Measurements from ENCODE around the gene CEMIP.
A peak's percentile ranks its signal among the peaks of the same experiment; 100 is the strongest.

Gene CEMIP

DNA sequence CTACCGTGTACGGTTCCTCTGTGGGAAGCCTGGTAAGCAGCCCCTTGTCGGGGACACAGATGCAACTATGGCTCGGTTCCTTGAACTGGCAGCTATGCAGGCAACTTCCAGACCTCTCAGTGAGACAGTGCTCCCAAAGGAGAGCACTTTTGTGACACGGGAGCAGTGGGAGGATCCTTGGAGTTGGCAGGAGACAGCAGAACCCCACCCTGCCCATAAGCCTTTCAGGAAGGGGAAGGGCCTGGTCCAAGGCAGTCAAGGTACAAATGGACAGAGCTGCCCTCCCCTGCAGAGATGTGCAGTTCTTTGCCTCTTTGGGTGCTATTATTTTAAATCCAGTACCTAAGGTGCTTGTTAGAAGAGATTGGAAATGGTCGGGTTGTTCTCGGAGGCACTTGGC, 115.9 kb downstream of the CEMIP start:
- Histone ChIP-seq H3K4me1 (no peaks in the 10 kb centered on the region), H3K4me3 (ENCODE audit: low read depth, low read length) (no peak overlapping the region), H3K36me3 (no peaks in the 10 kb centered on the region), H3K9me3 (no peaks in the 10 kb centered on the region), H3K27me3 (no peaks in the 10 kb centered on the region)
- no peak for DNase-seq
- no peak for TF ChIP-seq CTCF (IDR thresholded peaks at IDR 0.05; ENCODE audit: low read depth, low read length)

GRCh38 chr15:80895965-80896364, 116.8 kb downstream of the CEMIP start:
- Histone ChIP-seq H3K36me3 (no peaks in the 10 kb centered on the region), H3K4me3 (ENCODE audit: low read depth, low read length) (no peak overlapping the region), H3K9me3 (no peaks in the 10 kb centered on the region), H3K4me1 (no peaks in the 10 kb centered on the region), H3K27me3 (no peaks in the 10 kb centered on the region)
- DNase-seq: no peak
- TF ChIP-seq CTCF (IDR thresholded peaks at IDR 0.05; ENCODE audit: low read depth, low read length): no peak

GRCh38 chr15:80898040-80898439, 118.9 kb downstream of the CEMIP start:
- no peak for DNase-seq
- H3K36me3 ChIP-seq: no peaks in the 10 kb centered on the region
- H3K27me3 ChIP-seq: no peaks in the 10 kb centered on the region
- no peak for TF ChIP-seq CTCF (IDR thresholded peaks at IDR 0.05; ENCODE audit: low read depth, low read length)
- H3K4me3 ChIP-seq (ENCODE audit: low read depth, low read length): no peak overlapping the region
- H3K9me3 ChIP-seq: no peaks in the 10 kb centered on the region
- H3K4me1 ChIP-seq: no peaks in the 10 kb centered on the region

DNA sequence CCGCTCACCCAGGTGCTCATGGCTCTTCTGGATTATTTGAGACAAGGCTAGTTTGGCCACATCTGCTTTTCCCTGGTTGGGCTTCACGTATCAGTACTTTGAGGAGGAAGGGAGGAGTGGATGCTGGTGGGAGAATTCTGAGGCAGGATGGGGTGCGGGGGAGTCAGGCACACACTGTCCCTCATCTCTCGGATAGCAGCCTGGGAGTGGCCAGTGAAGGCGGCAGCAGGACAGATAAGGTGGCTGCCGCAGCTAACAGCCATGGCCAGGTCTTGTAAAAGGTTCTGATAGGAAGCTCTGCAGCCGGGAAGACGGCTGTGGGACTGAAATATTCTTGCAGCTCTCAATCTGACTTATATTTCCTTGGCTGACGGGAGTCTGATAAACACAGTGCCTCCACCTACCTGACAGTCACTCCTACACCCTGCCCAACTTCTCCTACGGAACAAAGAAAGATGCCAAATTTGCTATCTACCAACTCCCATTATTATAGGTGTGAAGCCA, 123.2 kb downstream of the CEMIP start:
- no peaks in the 10 kb centered on the region for H3K4me1 ChIP-seq
- no peaks in the 10 kb centered on the region for H3K36me3 ChIP-seq
- no peak overlapping the region for H3K4me3 ChIP-seq (ENCODE audit: low read depth, low read length)
- no peak for TF ChIP-seq CTCF (IDR thresholded peaks at IDR 0.05; ENCODE audit: low read depth, low read length)
- no peaks in the 10 kb centered on the region for H3K9me3 ChIP-seq
- DNase-seq: no peak
- no peaks in the 10 kb centered on the region for H3K27me3 ChIP-seq

DNA sequence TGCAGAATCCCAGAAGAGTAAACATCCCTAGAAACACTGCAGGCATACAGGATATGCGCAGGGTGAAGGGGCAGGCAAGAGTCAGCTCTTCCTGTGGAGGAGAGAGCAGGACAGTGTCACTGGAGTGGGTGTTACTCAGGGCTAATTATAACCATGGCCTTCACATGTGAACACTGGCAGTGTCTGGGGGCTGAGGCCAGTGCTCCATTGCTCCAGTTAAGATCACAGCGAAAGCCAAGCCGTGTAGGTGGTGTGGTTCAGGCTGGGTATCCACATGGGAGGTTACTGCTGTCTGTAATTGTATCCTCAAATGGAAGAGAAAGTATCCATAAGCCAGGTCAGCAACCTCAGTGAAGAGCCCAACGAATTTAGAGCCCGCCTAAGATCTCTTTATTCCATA, 125.8 kb downstream of the CEMIP start:
- no peak for DNase-seq
- TF ChIP-seq CTCF (IDR thresholded peaks at IDR 0.05; ENCODE audit: low read depth, low read length): no peak
- Histone ChIP-seq H3K4me3 (ENCODE audit: low read depth, low read length) (no peak overlapping the region), H3K9me3 (no peaks in the 10 kb centered on the region), H3K4me1 (no peaks in the 10 kb centered on the region), H3K27me3 (no peaks in the 10 kb centered on the region), H3K36me3 (no peaks in the 10 kb centered on the region)

DNA sequence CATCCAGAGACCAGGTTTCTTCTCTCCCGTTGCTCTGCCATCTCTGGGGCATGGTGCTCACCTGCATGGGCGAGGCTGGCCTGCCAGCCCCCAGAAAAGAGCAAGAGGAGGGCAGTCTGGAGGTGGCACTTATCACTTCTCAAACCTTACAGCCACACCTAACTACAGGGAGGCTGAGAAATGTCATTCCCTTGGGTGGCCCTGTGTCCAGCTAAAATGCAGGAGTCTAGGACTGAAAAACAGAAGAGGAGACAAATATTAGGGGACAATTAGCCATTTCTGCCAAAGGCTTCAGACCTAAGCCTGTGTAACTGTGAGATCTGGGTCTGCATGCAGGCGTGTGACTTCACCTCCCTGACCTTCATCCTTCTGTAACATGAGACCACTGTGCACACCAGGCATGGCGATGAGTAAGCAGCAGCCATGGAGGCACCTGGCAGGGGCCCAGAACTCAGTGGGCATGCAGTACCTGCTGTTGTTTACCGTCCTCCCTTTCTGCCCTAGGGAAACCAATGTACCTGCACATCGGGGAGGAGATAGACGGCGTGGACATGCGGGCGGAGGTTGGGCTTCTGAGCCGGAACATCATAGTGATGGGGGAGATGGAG, 127.1 kb downstream of the CEMIP start:
- TF ChIP-seq CTCF (IDR thresholded peaks at IDR 0.05; ENCODE audit: low read depth, low read length): no peak
- Histone ChIP-seq H3K27me3 (no peaks in the 10 kb centered on the region), H3K4me1 (no peaks in the 10 kb centered on the region), H3K36me3 (no peaks in the 10 kb centered on the region), H3K4me3 (ENCODE audit: low read depth, low read length) (no peak overlapping the region), H3K9me3 (no peaks in the 10 kb centered on the region)
- peak; percentile 26 for DNase-seq
